NCI-H82 treated with DMSO at 0.1 percent for 48 hours (cell line): ENCODE data around the gene SDF4.
"Not testable (repeated sequence)": the region's sequence is repeated elsewhere in the genome, so short reads cannot be mapped to it uniquely, and the experiment has no call there.

ENCODE experiments used
- DNase-seq: peaks from one replicate; lab custom pipeline; 2025; ENCODE audit not compliant: unreplicated experiment; lab: John Stamatoyannopoulos, UW

Gene SDF4

DNA sequence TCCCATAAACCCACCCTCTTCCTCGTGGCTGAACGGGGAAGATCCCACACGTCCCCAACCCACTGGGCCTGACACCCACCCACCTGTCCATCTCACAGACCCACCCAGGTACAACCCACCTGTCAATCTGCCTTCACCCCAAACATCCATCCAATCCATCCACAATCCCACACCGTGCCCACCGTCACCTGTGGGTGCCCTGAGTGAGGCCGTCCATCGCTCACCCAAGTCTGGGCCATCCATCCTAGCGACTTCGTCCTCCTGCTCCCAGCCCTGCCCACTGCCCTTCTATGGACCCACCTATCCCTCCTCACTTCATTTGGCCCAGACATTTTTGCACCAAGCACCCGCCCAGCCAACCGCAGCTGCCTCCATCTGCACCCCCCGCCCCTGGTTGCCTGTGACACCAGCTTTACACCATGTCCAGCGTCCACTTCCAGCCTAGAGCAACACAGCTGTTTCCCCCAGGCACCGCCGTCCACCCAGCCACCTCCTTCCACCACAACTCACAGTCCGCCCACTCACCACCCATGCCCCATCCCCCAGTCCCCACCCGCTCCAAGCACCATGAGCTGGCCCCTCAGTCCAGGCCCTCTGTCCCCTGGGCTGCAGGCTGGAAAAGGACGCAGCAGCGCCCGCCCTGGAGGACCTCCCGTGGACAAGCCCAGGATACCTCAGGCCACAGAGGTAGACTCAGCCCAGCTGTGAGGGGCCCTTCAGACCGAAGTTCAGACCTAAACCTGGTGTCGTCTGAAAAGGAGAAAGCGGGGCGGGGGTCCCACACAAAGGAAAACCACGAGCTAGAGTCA is 50.5 kb downstream of the SDF4 start:
- DNase-seq: no peak

DNA sequence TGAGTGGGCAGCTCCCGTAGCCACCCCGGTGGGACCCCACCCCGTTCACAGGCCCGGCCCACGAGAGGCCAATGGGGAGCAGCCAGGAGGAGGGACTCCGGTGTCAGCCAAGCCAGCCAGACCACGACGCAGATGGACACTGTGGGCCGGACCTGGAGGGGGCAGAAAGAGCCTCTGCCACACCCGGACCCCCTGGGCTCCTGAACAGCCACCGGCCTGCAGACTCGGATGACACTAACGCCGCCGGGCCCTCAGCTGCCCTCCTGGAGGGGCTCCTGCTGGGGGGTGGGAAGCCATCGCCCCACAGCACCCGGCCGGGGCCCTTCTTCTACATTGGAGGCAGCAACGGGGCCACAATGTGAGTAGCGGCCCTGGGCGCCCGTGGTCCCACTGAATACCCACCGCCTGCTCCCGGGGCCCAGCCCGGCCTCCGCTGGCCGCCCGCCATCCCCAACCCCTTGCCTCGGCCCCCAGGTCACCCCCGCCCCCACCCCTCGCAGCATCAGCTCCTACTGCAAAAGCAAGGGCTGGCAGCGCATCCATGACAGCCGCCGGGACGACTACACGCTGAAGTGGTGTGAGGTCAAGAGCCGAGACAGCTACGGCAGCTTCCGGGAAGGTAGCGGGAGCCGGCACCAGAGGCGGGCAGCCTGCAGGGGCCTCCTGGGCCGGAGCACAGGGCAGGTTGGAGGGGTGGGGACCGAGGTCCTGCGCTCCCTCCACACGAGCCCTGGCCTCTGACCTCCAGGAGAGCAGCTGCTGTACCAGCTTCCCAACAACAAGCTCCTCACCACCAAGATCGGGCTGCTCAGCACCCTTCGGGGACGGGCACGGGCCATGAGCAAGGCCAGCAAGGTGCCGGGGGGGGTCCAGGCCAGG is 51.6 kb downstream of the SDF4 start:
- no peak for DNase-seq

DNA sequence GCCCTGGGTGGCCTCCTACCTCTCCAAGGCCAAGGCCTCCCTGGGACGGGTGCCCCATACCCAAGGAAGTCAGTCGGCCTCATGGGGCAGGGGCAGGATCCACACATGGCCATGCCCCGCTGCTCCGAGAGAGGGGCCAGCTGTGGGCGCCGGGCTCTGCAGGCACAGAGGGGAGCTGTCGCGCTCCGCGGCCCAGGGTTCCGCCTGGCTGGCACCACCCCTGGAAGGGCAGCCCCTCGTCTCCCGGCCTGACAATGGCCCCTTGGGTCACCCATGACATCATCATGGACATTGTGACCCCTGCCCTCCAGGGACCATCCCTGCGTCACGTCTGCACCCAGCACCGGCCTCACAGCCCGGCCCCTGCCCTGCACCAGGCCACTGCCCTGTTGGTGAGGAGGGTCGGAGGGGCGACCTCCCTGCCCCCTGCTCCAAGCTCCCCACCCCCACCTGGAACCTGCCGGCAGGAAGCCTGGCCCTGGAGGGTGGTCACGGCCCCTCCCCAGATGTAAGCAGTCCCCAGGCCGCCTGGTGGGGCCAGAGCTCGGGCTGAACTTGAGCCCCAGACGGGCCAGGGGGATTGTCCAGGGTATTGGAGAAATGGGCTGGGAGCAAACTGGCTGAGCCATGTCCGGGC is 52.3 kb downstream of the SDF4 start:
- DNase-seq: no peak

DNA sequence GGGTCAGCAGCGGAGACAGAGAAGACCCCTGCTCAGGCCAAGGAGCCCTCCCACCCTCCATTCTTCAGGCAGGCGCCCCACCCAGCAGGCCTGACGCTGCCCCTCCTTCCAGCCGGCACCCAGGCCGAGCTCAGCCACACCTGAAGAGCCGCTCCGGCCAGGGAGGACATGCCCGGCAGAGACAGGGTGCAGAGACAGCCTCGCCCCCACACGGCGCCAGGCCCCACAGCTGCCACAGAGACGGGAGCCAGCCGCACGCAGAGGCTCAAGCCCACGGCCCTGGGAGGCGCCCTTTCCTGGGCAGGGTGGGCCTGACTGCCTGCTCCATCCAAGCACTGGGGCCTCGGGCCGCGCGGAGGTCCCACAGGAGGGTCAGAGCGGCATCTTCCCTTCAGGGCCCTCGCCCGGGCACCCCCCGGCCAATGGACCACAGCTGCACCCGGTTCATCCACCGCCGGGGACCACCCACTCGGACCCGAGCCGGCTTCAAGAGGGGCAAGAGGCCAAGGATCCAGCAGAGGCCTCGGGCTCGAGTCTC is 52.9 kb downstream of the SDF4 start:
- DNase-seq: no peak

DNA sequence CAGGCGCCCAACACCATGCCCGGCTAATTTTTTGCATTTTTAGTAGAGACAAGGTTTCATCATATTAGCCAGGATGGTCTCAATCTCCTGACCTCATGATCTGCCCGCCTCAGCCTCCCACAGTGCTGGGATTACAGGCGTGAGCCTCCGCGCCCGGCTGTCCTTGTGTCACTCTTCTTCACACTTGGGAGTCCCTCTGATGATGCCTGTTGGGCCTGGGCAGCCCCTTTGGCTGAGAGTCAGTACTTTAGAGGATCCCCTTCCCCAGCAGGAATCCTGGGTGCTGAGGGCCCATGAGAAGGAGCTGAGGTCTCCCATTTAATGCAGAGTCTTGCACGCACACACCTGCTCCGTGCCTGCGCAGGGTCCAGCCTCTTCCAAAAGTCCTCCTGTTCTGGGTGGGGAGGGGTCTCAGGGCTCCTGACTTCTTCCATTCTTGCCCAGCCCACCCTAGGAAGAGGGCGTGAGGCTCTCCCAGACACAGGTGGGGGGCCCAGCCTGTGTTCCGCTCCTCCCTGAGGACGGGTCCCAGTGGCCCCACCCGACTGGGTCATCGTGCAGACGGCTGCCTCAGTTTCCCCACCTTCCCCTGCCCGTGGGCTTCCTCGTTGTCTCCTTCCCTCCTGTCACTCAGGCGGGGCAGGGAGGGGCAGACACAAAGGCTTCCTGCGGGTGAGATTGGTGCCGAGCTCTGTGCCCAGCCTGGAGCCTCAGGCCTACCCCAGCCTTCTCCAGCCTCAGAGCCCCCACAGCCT is 54.2 kb downstream of the SDF4 start:
- DNase-seq: no peak

DNA sequence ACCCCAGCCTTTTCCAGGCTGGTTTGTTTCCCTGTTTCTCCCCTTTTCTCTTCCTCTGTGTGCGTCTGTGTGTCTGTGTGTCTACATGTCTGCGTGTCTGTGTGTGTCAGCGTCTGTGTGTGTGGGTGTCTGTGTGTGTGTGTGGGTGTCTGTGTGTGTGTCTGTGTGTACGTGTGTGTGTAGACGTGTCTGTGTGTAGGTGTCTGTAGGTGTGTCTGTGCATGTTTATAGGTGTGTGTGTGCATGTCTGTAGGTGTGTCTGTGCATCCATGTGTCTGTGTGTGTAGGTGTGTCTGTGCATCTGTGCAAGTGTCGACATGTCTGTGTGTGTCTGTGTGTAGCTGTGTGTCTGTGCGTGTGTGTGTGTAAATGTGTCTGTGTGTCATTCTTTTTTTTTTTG is 54.9 kb downstream of the SDF4 start:
- DNase-seq: no peak

DNA sequence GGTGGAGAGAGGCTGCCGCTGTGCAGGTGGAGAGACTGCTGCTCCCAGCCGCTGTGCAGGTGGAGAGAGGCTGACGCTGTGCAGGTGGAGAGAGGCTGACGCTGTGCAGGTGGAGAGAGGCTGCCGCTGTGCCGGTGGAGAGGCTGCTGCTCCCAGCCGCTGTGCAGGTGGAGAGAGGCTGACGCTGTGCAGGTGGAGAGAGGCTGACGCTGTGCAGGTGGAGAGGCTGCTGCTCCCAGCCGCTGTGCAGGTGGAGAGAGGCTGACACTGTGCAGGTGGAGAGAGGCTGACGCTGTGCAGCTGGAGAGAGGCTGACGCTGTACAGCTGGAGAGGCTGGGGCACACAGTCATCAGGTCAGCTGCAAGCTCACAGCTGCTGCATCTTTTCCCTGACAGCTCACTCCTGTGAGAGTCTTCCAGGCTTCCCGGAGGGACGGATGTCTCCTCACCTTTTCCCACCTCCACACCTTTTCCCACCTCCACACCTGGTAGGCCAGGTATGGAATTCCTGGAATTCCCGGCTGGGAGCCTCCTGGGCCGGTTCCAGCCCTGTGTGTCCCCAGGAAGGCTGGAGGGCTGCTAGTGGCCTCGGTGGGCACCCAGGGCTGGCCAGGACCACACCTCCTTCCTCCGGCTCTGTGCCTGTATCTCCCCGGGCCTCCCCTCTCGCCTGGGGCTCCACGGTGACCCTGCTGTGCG is 55.6 kb downstream of the SDF4 start:
- not testable (repeated sequence) for DNase-seq

DNA sequence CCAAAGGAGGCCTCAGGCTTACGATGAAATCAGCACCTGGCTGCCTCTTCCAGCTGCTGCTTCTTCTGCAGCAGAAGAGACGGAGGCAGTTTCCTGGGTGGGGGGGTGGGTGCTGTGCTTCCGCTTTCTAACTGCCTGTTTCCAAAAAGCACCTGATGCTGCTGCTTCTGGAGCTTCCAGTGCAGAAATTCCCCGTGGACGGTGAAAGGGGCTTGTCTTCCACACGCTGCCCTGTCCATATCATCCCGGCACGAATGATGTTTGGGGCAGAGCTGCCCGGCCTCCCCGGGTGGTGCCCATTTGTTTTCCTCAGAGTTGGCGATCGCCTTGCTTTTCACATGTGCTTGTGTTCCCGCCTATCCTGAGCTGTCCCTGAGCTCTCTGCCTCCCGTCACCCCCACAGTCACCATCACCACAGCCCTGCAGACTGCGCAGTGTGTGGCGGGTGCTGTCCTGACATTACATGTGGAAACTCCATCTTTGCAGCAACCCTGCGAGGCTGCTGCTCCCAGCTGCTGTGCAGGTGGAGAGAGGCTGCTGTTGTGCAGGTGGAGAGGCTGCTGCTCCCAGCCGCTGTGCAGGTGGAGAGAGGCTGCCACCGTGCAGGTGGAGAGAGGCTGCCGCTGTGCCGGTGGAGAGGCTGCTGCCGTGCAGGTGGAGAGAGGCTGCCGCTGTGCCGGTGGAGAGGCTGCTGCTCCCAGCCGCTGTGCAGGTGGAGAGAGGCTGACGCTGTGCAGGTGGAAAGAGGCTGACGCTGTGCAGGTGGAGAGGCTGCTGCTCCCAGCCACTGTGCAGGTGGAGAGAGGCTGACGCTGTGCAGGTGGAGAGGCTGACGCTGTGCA is 56.4 kb downstream of the SDF4 start:
- DNase-seq: no peak

DNA sequence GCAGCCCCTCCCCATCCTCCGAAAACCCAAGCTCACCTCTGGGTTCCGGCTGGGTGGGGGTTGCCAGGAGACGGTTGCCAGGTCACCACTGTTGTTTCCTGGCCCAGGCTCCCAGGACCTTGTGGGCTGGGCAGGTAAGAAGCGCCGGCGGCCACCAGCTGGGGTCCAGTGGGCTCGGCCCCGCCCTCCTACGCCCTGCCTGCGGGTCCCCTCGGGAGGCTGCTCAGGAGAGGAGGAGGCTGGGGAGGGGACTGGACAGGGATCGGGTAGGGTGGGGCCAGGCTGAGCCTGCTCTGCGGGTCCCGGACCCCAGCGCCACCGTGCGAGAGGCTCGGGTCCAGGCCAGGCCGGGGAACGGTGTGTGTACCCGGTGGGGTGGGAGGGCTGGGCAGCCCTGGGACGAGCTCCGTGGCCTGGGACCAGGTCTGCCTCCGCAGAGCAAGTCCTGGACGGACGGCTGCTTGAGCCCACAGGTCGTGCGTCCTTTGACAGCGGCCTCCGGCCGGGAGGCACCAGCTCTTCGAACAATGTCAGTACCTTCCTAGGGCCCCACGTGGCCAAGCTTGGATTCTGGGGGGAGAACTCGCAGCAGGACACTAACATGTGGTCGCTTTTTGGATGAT is 57.9 kb downstream of the SDF4 start, which contains the start of gene TTLL10:
Gene TTLL10 (plus strand): TSS at position 88 of the 623 bp plus-strand sequence. CDS start 5,336 bp downstream, outside the sequence.
- no peak for DNase-seq

DNA sequence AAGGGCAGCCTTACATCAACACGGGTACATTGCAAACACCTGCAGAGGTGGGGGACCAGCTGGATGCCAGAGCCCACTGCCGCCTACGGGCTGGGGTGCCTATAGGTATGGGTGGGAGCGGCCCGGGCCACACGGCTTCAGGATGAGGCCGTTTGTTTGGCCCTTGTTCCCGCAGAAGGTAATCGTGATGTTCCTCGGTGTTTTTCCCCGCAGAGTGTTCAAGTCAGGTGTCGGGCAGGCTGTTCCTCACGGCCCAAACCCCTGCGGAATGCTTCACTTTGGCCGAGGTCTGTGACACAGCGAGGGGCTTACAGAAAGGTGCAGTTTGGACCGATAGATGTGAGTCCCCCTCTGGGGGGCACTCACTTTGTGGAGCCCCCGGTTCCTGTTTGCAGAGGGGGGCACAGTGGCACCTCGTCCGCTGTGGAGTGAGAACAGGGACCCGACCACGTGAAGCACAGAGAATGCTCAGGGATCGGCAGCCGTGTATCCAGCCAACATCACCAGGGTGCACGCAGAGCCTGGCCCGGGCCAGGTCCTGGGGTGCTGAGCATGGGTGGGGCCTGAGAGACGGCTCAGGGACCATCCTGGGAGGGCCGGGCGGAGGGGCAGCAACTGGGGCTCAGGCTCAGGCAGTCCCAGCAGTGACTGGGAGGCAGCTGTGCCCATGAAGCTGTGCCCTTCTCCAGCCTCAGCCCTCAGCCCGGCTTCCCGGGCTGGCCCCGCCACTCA is 58.6 kb downstream of the SDF4 start:
- no peak for DNase-seq

DNA sequence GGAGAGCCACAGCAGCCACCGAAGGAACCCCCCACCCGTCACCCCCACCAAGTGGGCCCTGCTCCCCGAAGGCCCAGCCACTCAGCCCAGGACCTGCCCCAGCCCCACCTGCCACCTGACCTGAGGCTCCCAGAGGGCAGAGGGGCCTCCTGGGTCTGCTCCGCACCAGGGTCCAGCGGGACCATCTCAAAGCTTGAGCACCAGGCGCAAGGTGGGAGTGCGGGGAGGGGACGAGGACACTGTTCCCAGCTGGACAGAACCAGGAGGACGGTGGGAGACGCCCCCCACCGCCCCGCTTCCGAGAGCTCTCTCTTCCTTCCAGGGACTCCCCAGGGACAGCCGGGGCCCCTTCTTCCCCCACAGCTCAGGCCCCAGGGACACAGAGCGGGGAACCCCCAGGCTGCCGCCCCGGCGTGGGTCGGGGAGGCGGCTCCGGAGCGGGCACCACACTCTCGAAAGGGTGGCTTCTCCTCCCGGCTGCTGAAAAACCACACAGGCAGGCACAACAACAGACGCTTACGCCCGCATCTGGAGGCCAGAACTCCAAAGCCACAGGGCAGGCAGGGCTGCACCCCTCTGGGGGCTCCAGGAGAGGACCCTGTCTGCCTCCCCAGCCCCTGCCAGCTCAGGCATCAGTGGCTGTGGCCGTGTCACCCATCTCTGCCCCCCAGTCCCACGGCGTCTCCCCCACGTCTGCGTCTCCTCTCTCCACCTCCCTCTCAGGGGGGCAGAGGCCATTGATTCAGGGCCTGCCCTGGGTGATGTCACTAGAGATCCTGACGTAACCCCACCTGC is 60.1 kb downstream of the SDF4 start:
- no peak for DNase-seq

DNA sequence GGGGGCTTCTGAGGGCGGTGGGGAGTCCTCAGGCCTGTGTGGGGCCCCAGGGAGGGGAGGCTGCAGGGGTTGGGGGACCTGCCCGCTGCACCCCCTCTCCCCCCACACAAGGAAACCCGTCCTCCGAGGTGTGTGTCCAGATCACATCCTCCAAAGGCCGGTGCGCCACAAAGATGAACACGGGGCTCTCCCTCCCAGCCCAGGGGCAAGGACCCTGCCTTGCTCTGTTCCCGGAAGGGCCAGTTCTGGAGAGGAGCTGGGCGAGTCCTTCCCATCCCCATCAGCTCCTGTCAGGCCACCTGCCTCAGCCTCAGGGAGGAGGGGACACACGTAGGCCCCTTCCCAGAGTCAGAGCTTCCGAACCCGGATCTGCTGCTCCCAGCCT is 60.6 kb downstream of the SDF4 start:
- DNase-seq: no peak

DNA sequence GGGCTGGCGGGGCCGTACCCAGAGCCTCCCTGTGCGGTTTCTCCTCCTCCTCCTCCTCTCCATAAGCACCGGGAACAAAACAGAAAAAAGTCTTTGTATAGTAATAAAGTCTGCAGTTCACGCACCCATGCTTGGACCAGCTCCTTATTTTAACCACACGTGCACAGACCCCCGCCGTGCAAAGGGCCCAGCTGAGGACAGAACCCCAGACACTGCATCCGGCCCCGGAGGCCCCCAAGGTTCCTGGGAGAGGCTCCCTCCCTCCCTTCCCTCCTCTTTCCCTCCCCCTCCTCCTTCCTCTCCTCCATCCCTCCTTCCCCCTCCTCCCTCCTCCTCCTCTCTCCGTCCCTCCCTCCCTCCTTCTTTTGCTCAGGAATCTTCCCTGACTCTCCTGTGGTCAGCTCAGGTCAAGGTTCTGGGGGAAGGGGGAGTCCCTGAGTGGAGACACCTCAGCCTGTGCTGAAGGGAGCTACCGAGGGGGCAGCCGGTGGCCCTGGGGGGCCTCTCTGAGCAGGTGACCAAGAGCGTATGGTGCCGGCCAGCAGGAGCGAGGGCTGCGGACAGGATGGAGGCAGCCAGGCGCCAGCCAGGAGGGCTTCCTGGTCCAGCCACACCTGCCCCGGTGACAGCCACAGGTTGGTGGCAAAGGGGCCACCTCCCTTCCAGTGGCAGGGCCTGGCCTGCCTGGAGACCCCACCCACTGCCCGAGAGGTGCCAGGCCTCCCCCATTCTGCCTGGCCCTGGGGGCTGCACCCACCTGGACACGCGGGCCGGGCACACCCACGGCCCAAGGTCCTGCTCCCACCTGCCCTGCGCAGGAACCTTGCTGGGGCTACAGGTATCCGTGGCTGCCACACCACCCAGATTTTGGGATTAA is 61.3 kb downstream of the SDF4 start:
- DNase-seq: no peak

DNA sequence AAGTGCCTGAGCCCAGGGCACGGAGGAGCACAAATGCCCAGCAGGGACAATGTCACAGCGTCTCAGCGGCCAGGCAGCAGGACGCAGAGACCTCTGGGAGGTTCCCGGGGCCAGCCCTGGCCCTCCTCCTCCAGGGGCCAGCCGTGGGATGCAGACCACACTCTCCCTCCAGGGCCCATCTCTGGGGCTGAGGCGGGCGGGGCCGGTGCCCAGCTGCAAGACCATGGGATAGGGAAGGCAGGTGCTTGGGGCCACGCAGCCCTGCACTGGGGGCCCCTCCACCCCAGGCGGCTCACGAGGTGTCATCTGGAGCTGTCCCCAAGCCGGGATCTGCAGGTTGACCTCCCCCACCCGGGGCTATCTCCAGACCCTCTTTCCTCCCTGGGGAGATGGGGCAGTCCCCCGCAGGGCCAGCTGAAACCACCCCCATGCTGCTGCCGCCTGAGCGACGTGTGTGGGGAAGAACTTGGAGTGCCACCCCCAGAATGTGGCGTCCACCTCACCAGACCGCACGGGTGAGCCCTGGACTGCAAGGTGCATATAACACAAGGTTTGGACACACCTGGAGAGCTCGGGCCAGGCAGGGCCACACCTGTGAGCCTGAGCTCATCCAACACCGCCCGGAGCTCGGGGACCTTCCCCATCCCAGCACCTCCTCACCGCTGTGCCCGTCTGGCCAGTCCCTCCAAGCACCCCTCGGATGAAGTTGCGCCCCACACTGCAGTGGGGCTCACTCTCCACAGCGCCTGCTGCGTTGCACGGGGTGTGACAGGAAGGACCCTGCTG is 62.2 kb downstream of the SDF4 start:
- no peak for DNase-seq
